HG02571 (cell line): ENCODE results near the gene DPF1.

Experiments
- ATAC-seq: cut with Tn5 transposase; IDR thresholded peaks from one replicate; pipeline ENCODE4 v1.9.1; 2021; ENCODE audit warnings: mild to moderate bottlenecking, moderate library complexity; ENCODE audit not compliant: unreplicated experiment

Gene DPF1

GRCh38 chr19:38221919-38222830, 1.8 kb downstream of the DPF1 start:
- no peak for ATAC-seq

GRCh38 chr19:38221421-38221820, 2.6 kb downstream of the DPF1 start:
- ATAC-seq: no peak

GRCh38 chr19:38219221-38219620, 4.8 kb downstream of the DPF1 start:
- no peak for ATAC-seq

- ATAC-seq: no peak
Observed at GRCh38 chr19:38218204-38218603, 5.8 kb downstream of the DPF1 start.

GRCh38 chr19:38216785-38217641, 7.0 kb downstream of the DPF1 start:
- ATAC-seq: no peak

- no peak for ATAC-seq
Observed at GRCh38 chr19:38213911-38214625, 10.0 kb downstream of the DPF1 start.

- no peak for ATAC-seq
Observed at GRCh38 chr19:38213469-38213868, 10.6 kb downstream of the DPF1 start.

GRCh38 chr19:38211766-38212165, 12.3 kb downstream of the DPF1 start:
- no peak for ATAC-seq

- ATAC-seq: no peak
Observed at GRCh38 chr19:38211151-38211591, 12.9 kb downstream of the DPF1 start.

- no peak for ATAC-seq
Observed at GRCh38 chr19:38210458-38210987, 13.5 kb downstream of the DPF1 start.

- no peak for ATAC-seq
Observed at GRCh38 chr19:38209671-38210457, 14.2 kb downstream of the DPF1 start.

GRCh38 chr19:38209152-38209551, 14.9 kb downstream of the DPF1 start:
- no peak for ATAC-seq

GRCh38 chr19:38208571-38208970, 15.5 kb downstream of the DPF1 start:
- no peak for ATAC-seq

- no peak for ATAC-seq
Observed at GRCh38 chr19:38207543-38207942, 16.5 kb downstream of the DPF1 start.

GRCh38 chr19:38206928-38207327, 17.1 kb downstream of the DPF1 start:
- ATAC-seq: no peak

GRCh38 chr19:38206006-38206745, 17.8 kb downstream of the DPF1 start:
- ATAC-seq: no peak

- no peak for ATAC-seq
Observed at GRCh38 chr19:38204728-38205127, 19.3 kb downstream of the DPF1 start.

- ATAC-seq: no peak
Observed at GRCh38 chr19:38204096-38204495, 19.9 kb downstream of the DPF1 start.

GRCh38 chr19:38203197-38203596, 20.8 kb downstream of the DPF1 start:
- no peak for ATAC-seq
